Stimulated activated CD4-positive, alpha-beta T cell treated with anti-CD3 and anti-CD28 coated beads, Interleukin-1b, Interleukin-23, amount 100 ng/mL, for 48 hours (primary cell): Measurements from ENCODE around the gene ZNF853.

ENCODE experiments used
- DNase-seq: peaks from one replicate; pipeline ENCODE4 v3.0.0-alpha.2; 2020

Gene ZNF853

DNA sequence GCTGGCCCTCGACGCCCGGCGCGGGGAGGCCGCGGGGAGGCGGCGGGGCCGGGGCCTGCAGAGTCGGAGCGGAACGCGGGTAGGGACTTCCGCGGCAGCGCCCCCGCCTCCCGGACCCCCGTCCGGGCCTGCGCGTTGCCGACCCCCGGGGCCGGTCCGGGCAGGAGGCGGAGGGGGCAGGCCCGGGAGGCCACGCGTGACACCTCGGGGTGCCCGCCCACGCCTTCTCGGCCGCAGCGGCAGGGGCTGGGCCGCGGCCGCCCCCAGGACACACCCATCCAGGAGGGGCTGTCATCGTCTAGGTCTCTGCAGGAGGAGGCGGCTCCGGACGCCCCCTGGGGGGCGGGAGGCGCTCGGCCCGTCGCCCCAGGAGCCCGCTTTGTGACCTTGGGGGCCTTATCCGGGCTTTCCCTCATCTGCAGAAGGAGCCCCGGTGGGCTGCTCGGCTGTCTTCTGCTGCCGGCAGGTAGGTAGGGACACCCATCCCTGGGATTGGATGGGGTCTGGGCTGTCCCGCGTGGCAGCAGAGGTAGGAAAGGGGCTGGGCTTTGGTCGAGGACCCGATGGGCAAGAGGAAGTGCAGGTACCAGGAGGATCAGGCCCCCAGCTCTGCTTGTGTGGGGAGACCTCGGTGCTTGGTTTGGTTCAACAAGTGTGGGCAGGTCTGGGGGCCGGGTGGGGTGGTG lies 22.3 kb downstream of the ZNF853 start:
- peak; percentile 50 for DNase-seq

DNA sequence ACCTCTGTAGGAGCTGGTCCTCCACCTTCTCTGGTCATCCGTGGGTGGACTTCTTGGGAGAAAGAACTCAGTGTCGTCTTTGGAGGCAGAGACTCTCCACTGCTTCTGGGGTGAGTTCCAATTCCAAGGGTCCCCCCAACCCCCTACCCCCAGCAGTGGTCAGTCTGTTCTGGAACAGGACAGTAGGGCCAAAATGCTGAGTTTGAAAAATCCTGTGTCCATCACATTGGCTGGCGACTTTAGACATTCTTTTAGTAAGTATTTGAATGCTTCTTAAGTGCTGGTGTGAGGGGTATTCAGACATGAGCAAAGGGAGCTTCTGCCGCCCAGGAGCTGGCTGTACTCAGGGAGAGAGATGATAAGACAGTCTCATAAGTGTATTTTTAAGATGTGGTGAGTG lies 23.6 kb downstream of the ZNF853 start:
- no peak for DNase-seq

DNA sequence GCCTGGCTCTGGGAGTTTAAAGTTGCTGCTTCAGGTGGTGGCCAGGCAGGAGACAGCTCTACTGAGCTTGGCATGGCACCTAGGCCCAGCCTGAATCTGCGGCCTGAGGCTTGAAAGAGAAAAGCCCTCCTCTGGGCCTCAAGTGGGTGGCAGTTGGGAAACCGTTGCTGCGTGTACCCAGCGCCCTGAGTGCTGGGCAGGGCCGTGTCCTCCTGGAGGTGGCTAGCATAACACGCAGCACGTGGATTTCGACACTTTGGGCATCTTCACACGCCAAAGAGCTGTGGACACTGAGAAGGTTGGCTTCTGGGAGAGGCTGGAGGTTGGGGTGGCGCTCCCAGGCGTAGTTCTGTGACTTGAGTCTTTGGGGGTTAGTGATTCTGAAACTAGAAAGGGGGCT lies 24.2 kb downstream of the ZNF853 start:
- no peak for DNase-seq

DNA sequence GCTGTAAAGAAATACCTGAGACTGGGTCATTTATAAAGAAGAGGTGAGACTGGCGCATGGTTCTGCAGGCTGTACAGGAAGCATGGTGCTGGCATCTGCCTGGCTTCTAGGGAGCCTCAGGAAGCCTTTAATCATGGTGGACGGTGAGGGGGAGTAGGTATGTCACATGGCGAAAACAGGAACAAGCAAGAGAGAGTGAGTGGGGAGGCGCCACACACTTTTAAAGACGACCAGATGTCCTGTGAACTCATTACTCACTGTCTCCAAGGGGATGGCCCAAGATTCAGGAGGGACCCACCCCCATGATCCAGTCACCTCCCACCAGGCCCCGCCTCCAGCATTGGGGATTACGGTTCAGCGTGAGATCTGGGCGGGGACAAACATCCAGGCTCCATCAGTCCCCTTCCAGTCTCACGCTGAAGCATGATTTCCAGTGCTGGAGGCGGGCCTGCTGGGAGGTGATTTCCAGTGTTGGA lies 24.9 kb downstream of the ZNF853 start:
- DNase-seq: peak; percentile 58

DNA sequence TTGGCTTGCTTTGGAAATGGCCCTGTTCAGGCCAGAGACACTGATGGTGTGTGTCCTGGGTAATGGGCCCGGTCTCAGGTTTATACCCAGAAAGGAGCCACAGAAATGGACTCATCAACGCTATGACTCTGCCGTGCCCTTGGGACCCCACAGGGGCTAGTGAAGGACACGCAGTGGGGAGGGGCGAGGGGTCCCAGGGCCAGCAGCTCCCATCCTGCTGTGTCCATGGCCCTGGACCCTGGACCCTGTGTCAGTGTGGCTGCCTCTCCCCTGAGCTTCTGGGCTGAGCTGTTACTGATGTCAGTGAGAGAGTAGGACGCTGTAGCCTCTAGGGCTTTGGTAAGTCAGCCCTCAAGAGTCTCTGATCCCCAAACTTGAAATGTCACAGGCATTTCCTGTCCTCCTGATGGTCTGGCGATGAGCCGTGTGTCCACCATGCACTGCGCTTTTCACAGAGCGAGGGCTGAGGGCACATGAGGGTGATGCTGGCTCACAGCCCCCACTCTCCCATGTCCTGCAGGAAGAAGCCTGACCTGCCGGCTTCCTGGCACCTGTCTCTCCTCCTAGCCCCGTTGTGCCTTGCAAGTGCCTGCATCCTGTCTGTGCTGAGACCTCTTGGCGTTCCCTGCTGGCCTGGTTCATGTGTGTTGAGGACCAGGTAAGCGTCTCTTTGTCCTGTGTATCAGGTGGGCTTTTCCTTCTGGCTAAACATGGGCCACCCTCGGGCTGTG lies 26.1 kb downstream of the ZNF853 start:
- DNase-seq: no peak

DNA sequence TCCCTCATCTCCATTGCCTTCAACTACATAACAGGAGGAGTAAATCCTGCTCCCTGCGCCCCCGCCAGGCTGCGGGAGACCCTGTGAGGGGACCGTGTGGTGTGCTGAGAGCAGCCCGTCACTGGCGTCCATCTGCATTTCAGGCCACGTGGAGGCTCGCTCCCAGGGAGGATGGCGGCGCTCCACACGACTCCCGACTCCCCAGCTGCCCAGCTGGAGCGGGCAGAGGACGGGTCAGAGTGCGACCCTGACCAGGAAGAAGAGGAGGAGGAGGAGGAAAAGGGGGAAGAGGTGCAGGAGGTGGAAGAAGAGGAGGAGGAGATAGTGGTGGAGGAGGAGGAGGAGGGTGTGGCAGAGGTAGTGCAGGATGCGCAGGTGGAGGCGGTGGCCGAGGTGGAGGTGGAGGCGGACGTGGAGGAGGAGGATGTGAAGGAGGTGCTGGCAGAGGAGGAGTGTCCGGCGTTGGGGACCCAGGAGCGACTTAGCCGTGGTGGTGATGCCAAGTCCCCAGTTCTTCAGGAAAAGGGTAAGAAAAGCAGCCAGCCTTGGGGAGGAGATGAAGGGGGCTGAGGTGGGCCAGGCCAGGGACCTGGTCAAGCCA lies 26.9 kb downstream of the ZNF853 start:
- DNase-seq: no peak

DNA sequence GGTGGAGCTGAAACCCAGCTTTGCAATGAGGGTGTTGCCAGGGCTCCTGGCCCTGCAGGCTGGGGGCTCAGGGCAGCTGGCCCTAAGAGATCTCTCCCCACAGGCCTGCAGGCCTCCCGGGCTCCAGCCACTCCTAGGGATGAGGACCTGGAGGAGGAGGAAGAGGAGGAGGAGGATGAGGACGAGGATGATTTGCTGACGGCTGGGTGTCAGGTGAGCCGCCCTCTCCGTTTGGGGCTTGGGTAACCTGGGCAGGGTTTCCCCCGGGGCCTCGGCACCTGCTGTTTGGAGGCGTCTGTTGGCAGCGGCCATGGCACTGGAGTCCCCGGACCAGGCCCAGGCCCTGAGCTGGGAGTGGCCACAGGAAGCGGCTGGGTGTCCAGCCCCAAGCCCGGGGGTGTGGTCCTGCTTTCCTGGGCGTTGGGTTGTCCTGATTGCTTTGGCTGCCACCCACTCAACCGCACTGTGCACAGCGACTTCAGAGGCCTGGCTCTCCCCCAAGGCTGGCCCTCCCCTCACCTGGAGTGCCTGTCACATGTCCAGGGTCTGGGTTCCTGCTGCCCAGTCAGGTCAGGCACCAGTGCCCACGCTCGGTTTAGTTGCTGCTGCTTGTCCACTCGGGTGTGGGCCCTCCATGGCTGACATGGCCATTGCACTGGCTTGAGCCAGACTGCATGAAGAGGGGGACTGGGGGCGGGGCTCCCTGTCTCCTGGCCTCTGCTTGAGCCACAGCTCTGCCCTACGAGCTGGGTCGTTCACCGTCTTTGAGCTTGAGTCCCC lies 27.6 kb downstream of the ZNF853 start:
- DNase-seq: no peak

DNA sequence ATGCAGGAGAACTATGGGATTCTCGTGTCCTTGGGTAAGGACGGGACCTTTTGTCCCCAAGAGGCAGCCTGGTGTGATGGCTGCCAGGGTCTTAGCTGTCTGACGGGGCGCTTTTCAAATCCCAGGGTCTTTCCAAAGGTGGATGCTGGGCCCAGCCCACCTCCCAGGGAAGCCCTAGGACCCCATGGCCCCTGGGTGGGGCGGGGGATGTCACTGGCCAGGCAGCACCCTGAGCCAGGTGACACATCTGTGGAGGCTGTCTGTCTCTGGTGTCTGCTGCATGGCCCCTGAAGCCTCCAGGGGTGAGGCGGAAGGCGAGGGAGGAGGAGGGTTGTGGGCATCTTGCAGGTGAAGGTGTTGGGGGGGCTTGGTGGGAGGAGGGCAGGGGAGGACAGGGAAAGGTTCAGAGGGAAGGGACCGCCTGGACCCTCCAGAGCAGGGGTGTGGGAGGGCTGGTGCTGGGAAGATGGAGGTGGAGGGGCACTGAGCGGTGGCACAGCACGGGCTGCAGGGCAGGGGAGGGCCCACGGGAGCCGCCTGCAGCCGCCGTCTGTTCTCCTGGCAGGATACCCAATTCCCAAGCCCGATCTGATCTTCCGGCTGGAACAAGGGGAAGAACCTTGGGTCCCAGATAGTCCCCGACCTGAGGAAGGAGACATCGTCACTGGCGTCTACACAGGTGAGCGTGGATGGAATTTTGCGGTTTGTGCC lies 28.7 kb downstream of the ZNF853 start:
- DNase-seq: no peak

DNA sequence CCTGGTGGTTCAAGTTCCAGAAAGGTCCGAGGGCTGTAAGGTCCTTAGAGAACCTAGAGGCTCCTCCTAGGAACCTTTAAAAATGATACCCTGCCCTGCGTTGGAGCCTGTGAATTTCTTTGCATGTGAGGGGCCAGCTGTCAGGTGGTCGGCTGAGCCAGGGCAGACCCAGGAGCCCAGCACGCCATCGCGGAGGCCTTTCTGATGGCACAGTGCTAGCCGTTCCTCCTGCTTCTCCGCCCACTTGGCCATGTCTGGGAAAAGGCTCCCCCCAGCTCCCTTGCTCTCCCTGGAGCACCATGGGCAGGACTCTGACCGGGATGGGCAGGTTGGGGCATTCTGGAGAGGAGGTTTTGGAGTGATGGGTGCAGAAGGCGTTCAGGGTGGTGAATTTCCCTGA lies 29.3 kb downstream of the ZNF853 start:
- DNase-seq: no peak

DNA sequence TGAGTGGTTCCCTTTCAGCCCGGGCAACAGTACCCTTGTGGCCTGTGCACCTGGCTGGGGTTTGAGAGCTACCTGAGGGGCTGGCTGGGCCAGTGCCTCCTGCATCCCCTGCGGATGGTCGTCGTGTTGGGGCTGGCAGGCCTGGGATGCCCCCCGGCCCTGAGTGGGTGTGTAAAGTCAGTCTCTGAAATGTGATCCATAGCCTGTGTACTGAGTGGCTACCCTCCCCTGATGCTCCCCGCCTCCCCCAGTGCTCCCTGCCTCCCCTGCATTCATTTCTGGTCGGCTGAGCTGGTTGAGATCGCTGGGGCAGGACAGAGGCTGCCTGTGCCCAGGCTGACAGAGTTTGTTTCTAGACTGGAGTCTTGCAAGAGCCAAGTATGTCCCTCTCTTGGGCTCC lies 31.1 kb downstream of the ZNF853 start:
- DNase-seq: no peak

DNA sequence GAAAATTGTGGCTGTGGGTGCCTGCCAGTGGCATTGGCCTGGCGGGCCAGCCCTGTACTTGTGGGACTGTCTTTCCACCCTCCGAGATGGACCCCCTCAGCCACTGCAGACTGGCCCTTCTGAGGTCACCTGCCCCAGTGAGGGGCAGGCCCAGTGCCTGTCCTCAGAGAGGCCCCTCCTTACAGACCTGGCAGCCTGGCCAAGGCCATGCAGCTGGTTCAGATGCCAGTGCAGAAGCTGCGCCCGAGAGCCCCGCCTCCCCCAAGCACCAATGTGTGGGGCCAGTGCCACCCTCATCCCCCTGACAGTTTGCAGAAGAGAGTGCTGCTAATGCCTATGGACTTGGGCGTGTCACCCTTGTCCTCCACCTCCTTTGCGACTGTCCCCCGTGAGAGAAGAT lies 31.7 kb downstream of the ZNF853 start:
- DNase-seq: no peak

DNA sequence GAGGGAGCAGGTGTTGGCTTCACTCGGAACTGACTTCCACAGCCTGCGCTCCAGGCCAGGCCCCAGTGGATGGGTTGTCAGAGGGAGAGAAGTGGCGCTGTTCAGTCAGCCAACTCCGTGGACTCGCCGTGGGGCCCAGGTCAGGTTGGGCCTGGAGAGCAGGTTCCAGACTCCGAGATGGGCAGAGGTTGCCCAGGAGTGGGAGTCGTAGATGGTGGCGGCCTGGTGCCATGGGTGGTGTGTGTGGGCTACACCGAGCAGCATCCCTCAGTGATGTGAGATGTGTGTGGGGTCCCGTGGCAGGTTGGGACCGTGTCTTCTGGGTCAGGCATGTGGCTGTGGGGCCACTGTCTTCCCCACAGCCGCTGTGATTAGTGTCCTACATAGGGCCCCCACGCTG lies 32.1 kb downstream of the ZNF853 start:
- DNase-seq: no peak

DNA sequence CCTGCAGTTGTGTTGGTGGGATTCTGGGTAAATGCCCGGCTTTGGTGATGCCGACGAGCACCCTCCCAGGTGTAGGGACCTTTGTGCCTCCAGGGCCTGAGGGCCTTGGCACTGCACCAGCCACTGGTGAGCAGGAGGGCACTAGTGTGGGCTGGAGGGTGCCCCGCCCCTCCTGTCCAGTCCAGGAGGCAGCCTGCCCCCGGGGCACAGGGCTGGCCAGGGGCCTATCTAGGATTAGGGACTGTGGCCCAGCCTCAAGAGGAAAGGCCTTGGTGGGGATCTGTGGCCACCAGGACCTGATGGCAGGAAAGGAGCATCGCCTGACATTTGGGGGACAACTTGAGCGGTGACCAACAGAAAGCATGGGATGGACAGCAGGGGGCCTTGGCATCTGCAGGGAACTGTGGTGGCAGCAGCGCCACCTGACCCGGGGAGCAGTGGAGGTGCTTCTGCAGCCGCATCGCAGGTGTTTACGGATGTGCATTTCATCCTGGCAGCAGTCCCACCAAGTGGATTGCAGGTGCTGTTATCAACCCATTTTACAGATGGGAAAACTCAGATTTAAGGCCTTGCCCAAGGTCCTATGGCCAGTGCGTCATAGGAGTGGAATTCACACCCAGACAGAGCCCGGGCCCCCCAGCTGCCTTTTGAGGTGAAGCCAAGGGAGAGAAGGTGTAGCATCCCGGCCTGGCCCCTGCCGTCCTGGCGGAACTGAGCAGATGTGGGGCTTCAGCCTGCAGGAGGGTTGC lies 32.8 kb downstream of the ZNF853 start:
- DNase-seq: no peak

DNA sequence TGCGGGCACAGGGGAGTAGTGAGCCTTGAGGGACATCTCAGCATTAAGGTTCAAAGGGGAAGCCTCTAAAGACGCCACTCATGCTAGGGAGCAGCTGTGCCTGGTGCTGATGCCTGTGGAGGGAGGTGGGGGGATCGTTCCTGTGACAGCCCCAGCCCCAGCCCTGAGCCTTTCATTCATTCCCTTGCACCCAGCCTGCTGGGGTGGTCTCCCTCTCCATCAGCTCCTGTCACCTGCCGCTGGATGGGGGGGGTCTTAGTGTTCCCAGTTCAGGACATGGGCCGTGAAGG lies 33.4 kb downstream of the ZNF853 start:
- DNase-seq: no peak

DNA sequence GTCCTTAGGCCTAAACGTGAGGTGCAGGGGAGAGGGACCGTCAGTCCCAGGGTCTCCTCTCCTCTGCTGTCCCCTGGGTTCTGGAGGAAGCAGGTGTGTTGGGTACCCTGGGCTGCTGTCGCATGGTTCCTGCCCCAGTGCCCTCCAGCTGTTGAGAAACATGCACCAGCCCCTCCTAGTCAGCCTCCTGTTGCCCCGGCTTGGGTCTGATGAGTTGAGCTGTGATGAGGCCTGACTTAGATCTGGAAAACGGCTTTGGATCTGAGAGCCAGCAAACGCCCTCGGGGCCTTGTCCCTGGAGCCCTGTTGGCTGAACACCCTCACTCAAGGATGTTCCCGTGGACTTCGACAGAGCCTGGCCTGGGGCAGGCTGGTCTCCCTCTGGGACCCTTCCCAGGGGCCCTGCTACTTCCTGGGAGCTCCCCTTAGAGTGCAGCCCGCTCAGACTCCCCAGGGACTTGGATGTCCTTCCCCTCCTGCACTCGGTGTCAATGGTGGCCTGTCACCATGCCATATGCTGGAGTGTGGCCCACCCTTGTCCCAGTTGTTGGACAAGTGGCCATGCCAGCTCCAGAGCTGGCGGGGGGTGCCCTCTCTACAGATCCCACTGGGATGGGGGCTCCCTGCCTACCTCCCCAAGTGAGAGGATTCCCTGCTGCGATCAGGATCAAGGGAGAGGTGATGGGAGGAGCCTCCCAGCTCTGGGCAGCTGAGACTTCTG lies 34.0 kb downstream of the ZNF853 start:
- DNase-seq: no peak

DNA sequence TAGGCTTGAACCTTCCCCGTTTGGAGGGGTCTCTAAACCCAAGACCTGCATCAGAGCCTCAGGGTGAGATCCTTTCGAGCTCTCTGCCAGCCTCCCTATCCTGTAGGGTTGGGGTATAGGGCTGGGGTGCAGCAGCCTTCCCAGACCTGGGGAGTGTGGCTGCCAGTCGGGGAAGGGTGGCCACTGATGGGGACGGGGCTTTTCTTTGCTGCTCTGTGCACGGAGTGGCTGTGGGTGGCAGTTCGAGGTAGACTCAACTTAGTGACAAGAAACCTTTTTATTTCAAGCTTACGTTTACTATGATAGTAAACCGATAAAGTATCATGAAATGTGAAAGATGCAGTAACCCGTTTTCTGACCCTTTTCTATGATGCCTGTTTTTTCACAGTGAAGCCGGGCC lies 34.7 kb downstream of the ZNF853 start:
- DNase-seq: no peak

DNA sequence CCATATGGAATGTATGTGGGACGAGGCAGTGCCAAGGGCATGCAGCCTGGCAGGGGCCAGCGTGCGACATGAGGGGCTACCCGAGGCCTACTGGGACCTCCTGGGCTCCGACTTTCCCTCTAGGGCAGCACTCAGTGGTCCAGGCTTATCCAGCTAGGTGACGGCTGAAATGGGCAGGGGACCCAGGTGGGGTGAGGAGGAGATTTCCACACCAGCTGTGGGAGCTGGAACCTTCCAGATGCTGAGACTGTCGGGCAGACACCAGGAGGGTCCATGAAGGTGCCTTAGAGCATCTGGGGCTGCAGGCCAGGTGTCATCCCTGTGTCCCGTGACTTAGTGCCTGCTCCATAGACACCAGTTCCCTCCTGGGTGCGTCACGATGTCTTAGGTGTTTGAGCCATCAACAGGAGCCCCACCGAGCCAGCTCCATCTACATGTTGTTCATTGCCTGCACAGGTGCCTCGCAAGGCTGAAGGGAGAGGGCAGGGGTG lies 35.2 kb downstream of the ZNF853 start:
- DNase-seq: no peak

DNA sequence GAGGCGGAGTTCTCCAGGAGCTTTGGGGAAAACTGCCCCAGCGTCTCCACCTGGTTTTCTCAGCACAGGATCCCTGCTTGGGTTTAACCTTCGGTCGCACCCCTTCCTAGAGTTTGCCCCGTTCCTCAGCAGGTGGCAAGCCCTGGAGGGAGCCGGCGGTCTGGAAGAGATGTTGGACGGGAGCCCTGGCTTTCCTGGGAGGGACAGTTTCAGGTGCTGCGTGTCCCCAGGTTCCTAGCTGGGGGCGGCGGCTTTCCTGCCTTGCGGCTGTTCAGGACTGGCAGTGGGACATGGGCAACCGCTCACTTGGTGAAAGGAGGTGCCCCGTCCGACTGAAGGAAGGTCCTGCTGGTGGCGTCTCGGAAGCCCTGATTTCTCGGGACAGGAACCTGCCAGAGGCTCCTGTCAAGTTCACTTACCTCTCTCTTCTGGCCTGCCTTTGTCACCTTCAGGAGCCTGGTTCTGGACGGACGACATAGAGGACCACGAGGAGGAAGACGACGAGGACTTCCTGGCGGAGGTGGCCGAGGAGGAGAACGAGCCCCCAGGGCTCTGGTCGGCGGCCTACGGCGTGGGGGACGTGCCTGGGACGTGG lies 36.5 kb downstream of the ZNF853 start:
- DNase-seq: no peak

DNA sequence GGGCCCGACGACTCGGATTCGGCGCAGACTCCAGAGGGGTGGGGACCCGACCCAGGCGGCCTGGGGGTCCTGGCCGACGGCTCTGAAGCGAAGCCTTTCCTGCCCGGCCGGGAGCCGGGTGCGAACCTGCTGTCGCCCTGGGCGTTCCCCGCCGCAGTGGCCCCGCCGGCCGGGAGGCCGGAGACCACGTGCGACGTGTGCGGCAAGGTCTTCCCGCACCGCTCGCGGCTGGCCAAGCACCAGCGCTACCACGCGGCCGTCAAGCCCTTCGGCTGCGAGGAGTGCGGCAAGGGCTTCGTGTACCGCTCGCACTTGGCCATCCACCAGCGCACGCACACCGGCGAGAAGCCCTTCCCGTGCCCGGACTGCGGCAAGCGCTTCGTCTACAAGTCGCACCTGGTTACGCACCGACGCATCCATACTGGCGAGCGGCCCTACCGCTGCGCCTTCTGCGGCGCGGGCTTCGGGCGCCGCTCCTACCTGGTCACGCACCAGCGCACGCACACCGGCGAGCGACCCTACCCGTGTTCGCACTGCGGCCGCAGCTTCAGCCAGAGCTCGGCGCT lies 37.1 kb downstream of the ZNF853 start:
- no peak for DNase-seq
